Endothelial cell of umbilical vein (primary cell): ENCODE measurements around the gene ASTE1. TPM values are rescaled to one million over a fixed set of nuclear protein-coding genes. Genes with fewer than 3 reads are reported as not detected.

Experiments
- BruUV-seq: library from RNA; stranded (reverse); fragments of 400-500 nt; replicated peaks from 2 replicates; lab custom pipeline; 2021; lab: Mats Ljungman, UMichigan
- CTCF ChIA-PET: fragments of 300-600, 350-600 bp; sonication (Branson Sonifier 250); formaldehyde crosslinking; loops from one replicate; lab custom pipeline; 2021; ENCODE audit warnings: antibody characterized with exemption, inconsistent platforms; lab: Charles Lee
- POLR2A ChIA-PET: fragments of 300-600, 350-600 bp; sonication (Branson Sonifier 250); formaldehyde crosslinking; loops from one replicate; lab custom pipeline; 2021; ENCODE audit warnings: antibody characterized with exemption, inconsistent platforms; lab: Charles Lee
- DNase-seq: peaks from one replicate; pipeline ENCODE4 v3.0.0-alpha.2; 2011; ENCODE audit warnings: low read depth, low spot score
- FAIRE-seq: peaks from 2 replicates; lab custom pipeline; 2011; peaks lifted over from hg19 to GRCh38; lab: Jason Lieb, UNC
- H2AFZ ChIP-seq: 2 replicates; pipeline ENCODE4 v1.6.0; 2012; ENCODE audit warnings: low read depth, low read length, control low read depth, inconsistent platforms
- H3K27ac ChIP-seq: 2 replicates; pipeline ENCODE4 v1.5.1; 2011; ENCODE audit warnings: low read depth, mild to moderate bottlenecking, control low read depth, low read length, moderate library complexity; ENCODE audit not compliant: insufficient read depth
- H3K27me3 ChIP-seq, 2 experiments: 2 replicates each; pipeline versions ENCODE4 v1.6.0 to v1.6.1; 2011; ENCODE audit warnings: low read length in 2 of 2, mixed read lengths in 1 of 2; ENCODE audit not compliant: control insufficient read depth in 2 of 2, insufficient read depth in 2 of 2
- H3K36me3 ChIP-seq, 2 experiments: 2 replicates in 1 of 2; 3 replicates in 1 of 2; pipeline ENCODE4 v1.5.1; 2011; ENCODE audit warnings: low read length in 2 of 2, mild to moderate bottlenecking in 1 of 2, moderate library complexity in 1 of 2; ENCODE audit not compliant: control insufficient read depth in 2 of 2, insufficient read depth in 2 of 2; ENCODE audit errors: extremely low read depth in 1 of 2
- H3K4me1 ChIP-seq: 3 replicates; pipeline ENCODE4 v1.5.1; 2011; ENCODE audit warnings: mild to moderate bottlenecking, low read length; ENCODE audit not compliant: control insufficient read depth, insufficient read depth; ENCODE audit errors: extremely low read depth
- H3K4me2 ChIP-seq: 2 replicates; pipeline ENCODE4 v1.6.1; 2011; ENCODE audit warnings: low read length, control low read depth, mixed read lengths; ENCODE audit not compliant: insufficient read depth
- H3K4me3 ChIP-seq, 3 experiments: fragments of 200-600 bp in 1 of 3; sonication (generic), shearing (Covaris generic) in 1 of 3; replicated peaks in 1 of 3; 2 replicates each; pipeline ENCODE4 v1.5.1; 2011 to 2016; ENCODE audit warnings: control low read depth in 3 of 3, low read length in 3 of 3, mild to moderate bottlenecking in 2 of 3, inconsistent platforms in 1 of 3, low read depth in 1 of 3, moderate library complexity in 1 of 3; ENCODE audit not compliant: insufficient read depth in 1 of 3
- H3K79me2 ChIP-seq: 2 replicates; pipeline ENCODE4 v1.6.0; 2012; ENCODE audit warnings: low read length, inconsistent platforms; ENCODE audit not compliant: control insufficient read depth, insufficient read depth
- H3K9ac ChIP-seq: replicated peaks from 2 replicates; pipeline ENCODE3; 2011; ENCODE audit warnings: low read length, control low read depth; ENCODE audit not compliant: insufficient read depth; ENCODE audit errors: extremely low read depth
- H3K9me1 ChIP-seq: replicated peaks from 3 replicates; pipeline ENCODE4 v1.6.0; 2011; ENCODE audit warnings: mild to moderate bottlenecking, low read length; ENCODE audit not compliant: control insufficient read depth, insufficient read depth; ENCODE audit errors: extremely low read depth
- H3K9me3 ChIP-seq: replicated peaks from 2 replicates; pipeline ENCODE4 v1.5.1; 2012; ENCODE audit warnings: low read length, inconsistent platforms; ENCODE audit not compliant: control insufficient read depth, insufficient read depth
- H4K20me1 ChIP-seq: replicated peaks from 2 replicates; pipeline ENCODE3; 2011; ENCODE audit warnings: mild to moderate bottlenecking, low read length; ENCODE audit not compliant: control insufficient read depth, insufficient read depth; ENCODE audit errors: extremely low read depth
- EZH2 ChIP-seq: IDR thresholded peaks from 2 replicates; pipeline ENCODE4 v1.6.1; 2012; ENCODE audit warnings: borderline replicate concordance, low read depth, mild to moderate bottlenecking, moderate library complexity, low read length, inconsistent platforms; ENCODE audit not compliant: severe bottlenecking
- FOS ChIP-seq: IDR thresholded peaks from 2 replicates; pipeline ENCODE4 v1.6.1; 2011; ENCODE audit warnings: mild to moderate bottlenecking, low read length, moderate library complexity, borderline replicate concordance; ENCODE audit not compliant: insufficient read depth
- GATA2 ChIP-seq: IDR thresholded peaks from 2 replicates; pipeline ENCODE4 v1.7.0; 2011; ENCODE audit warnings: low read depth, mild to moderate bottlenecking, moderate library complexity, mixed read lengths, low read length; ENCODE audit not compliant: insufficient read length, insufficient read depth
- JUN ChIP-seq: IDR thresholded peaks from 2 replicates; pipeline ENCODE4 v1.6.1; 2011; ENCODE audit warnings: borderline replicate concordance, low read depth; ENCODE audit not compliant: insufficient read length, insufficient read depth
- MYC ChIP-seq: IDR thresholded peaks from one replicate; pipeline ENCODE4 v1.6.1; 2011; ENCODE audit warnings: mild to moderate bottlenecking, low read depth, low read length
- POLR2A ChIP-seq: IDR thresholded peaks from 2 replicates; pipeline ENCODE4 v1.6.1; 2012; ENCODE audit warnings: low read depth, mild to moderate bottlenecking, control low read depth, low read length
- POLR2AphosphoS5 ChIP-seq: IDR thresholded peaks from 2 replicates; pipeline ENCODE4 v1.6.1; 2012; ENCODE audit warnings: low read depth, mild to moderate bottlenecking, control low read depth, low read length, moderate library complexity; ENCODE audit not compliant: insufficient read depth
- dilution Hi-C: fragments of 300-500 bp; cut with MboI; formaldehyde crosslinking; loops from one replicate; pipeline ENCODE4 v1.15.0; 2019; ENCODE audit warnings: low sequenced_read_pairs; ENCODE audit not compliant: extremely low pct_ligation_motif_present
- intact Hi-C: fragments of 100-400 bp; cut with micrococcal nuclease; formaldehyde crosslinking; loops from one replicate; pipeline ENCODE4 v1.10.0; 2022
- polyA plus RNA-seq, 4 experiments: library from polyadenylated mRNA; depleted of rRNA in 3 of 4; stranded (reverse) in 3 of 4; unstranded in 1 of 4; fragments of >200 nt; gene quantifications; 2 replicates each; pipeline versions ENCODE4 v1.2.1 to v1.2.3, GENCODE V29; 2011 to 2012; ENCODE audit warnings: missing spikeins in 1 of 4
- total RNA-seq: library from RNA; stranded (reverse); gene quantifications from 2 replicates; pipeline ENCODE4 v1.2.3, GENCODE V29; 2021
- TF ChIP-seq, protein P1 (sequence below), 2 donors: IDR thresholded peaks; 1 replicate in 1 of 2; 2 replicates in 1 of 2; pipeline ENCODE4 v1.5.1; 2011; ENCODE audit warnings: low read length in 2 of 2, mild to moderate bottlenecking in 2 of 2, moderate library complexity in 2 of 2, control low read depth in 1 of 2, inconsistent platforms in 1 of 2, low read depth in 1 of 2; ENCODE audit not compliant: insufficient read depth in 1 of 2; ENCODE audit errors: extremely low read depth in 1 of 2
- TF ChIP-seq, protein P2 (sequence below): IDR thresholded peaks from 2 replicates; pipeline ENCODE4 v1.6.1; 2011; ENCODE audit not compliant: insufficient read depth, insufficient read length

ASTE1 gene
- total and polyA plus RNA-seq, 2 donors (not counting 3 experiments of a cell fraction or from before 2014, with no cell fraction given), result 4.1 to 6.7 TPM

DNA sequence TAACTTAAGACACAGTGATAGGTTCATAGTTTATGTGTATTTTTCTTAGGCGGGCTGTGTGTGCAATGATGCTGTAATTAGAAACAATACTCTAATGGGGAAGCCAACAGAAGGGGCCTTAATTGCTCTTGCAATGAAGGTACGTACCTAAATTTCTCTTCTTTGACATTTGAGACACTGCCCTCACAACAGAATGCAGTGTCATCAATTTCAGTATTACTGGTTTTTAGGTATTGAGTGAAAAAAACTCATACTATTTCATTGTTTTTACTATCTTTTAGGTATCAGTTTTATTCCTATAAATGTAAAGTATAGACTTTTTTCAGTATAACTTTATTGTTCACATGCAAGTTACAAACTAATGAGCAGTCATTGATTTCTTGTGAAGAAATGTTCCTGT, 59.3 kb downstream of the ASTE1 start:
- Histone ChIP-seq H3K9me3 (no peaks in the 10 kb centered on the region), H3K4me2 (no peak overlapping the region), H3K27me3 (no peaks in the 10 kb centered on the region), H3K9ac (no peak overlapping the region), H3K36me3 (peaks cover 4 to 14% of the 10 kb centered on the region in 2 experiments), H3K4me3 (no peak overlapping the region), H4K20me1 (no peaks in the 10 kb centered on the region), H3K27ac (no peak overlapping the region), H3K79me2 (no peaks in the 10 kb centered on the region), H2AFZ (no peak overlapping the region), H3K9me1 (no peaks in the 10 kb centered on the region), H3K4me1 (peaks cover 21% of the 10 kb centered on the region)
- intact Hi-C loops, result no loop called here
- TF ChIP-seq POLR2AphosphoS5 (no peak), MYC (no peak), GATA2 (no peak), JUN (no peak), FOS (no peak), EZH2 (no peak), POLR2A (no peak)
- TF ChIP-seq, protein P1, sequence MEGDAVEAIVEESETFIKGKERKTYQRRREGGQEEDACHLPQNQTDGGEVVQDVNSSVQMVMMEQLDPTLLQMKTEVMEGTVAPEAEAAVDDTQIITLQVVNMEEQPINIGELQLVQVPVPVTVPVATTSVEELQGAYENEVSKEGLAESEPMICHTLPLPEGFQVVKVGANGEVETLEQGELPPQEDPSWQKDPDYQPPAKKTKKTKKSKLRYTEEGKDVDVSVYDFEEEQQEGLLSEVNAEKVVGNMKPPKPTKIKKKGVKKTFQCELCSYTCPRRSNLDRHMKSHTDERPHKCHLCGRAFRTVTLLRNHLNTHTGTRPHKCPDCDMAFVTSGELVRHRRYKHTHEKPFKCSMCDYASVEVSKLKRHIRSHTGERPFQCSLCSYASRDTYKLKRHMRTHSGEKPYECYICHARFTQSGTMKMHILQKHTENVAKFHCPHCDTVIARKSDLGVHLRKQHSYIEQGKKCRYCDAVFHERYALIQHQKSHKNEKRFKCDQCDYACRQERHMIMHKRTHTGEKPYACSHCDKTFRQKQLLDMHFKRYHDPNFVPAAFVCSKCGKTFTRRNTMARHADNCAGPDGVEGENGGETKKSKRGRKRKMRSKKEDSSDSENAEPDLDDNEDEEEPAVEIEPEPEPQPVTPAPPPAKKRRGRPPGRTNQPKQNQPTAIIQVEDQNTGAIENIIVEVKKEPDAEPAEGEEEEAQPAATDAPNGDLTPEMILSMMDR (IDR thresholded peaks at IDR 0.05; ENCODE audit: extremely low read depth in 1 of 2, insufficient read depth in 1 of 2, low read depth in 1 of 2, low read length in 2 of 2), result no peak
- TF ChIP-seq, protein P2, sequence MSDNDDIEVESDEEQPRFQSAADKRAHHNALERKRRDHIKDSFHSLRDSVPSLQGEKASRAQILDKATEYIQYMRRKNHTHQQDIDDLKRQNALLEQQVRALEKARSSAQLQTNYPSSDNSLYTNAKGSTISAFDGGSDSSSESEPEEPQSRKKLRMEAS, result no peak
- dilution Hi-C loops, result no loop called here
- BruUV-seq, result no TSS peak
- POLR2A ChIA-PET, result no interaction called here
- CTCF ChIA-PET, result interaction anchor here (1.2 kb wide), 1 partner anchor 15 kb away, joined by 3 read pairs; no protein-coding TSS in a partner anchor
- DNase-seq, result no peak
- FAIRE-seq, result no peak
